T1000 (cell line): ENCODE results near the gene KRTAP5-1.

ENCODE experiments used
- DNase-seq: peaks from one replicate; lab custom pipeline; 2025; ENCODE audit warnings: mixed read lengths; lab: John Stamatoyannopoulos, UW

The KRTAP5-1 gene

GRCh38 chr11:1572197-1573076, 12.6 kb downstream of the KRTAP5-1 start, which contains the start of gene DUSP8:
Gene DUSP8 (minus strand): TSS chr11:1572271. CDS start chr11:1565826, 6,445 bp downstream.
- DNase-seq, result peak; percentile 78

GRCh38 chr11:1571760-1572196, 13.3 kb downstream of the KRTAP5-1 start:
- no peak for DNase-seq

- DNase-seq, result no peak
Observed at GRCh38 chr11:1570896-1571759, 14.0 kb downstream of the KRTAP5-1 start.

- DNase-seq, result no peak
Observed at GRCh38 chr11:1570531-1570895, 14.6 kb downstream of the KRTAP5-1 start.

GRCh38 chr11:1570001-1570453, 15.1 kb downstream of the KRTAP5-1 start:
- DNase-seq, result no peak

GRCh38 chr11:1569251-1569780, 15.8 kb downstream of the KRTAP5-1 start:
- DNase-seq, result no peak

- DNase-seq, result no peak
Observed at GRCh38 chr11:1568441-1568911, 16.6 kb downstream of the KRTAP5-1 start.

GRCh38 chr11:1567721-1568100, 17.4 kb downstream of the KRTAP5-1 start:
- DNase-seq, result no peak

GRCh38 chr11:1567052-1567720, 17.9 kb downstream of the KRTAP5-1 start:
- DNase-seq, result no peak

- DNase-seq, result no peak
Observed at GRCh38 chr11:1566381-1567051, 18.6 kb downstream of the KRTAP5-1 start.

GRCh38 chr11:1565904-1566247, 19.2 kb downstream of the KRTAP5-1 start:
- no peak for DNase-seq

GRCh38 chr11:1565173-1565903, 19.7 kb downstream of the KRTAP5-1 start:
- DNase-seq, result no peak

GRCh38 chr11:1564535-1565172, 20.4 kb downstream of the KRTAP5-1 start:
- peak; percentile 79 for DNase-seq

- no peak for DNase-seq
Observed at GRCh38 chr11:1563697-1564534, 21.2 kb downstream of the KRTAP5-1 start.

GRCh38 chr11:1563149-1563638, 21.9 kb downstream of the KRTAP5-1 start:
- DNase-seq, result no peak

- DNase-seq, result no peak
Observed at GRCh38 chr11:1562469-1563148, 22.5 kb downstream of the KRTAP5-1 start.

GRCh38 chr11:1561955-1562354, 23.1 kb downstream of the KRTAP5-1 start:
- no peak for DNase-seq

- no peak for DNase-seq
Observed at GRCh38 chr11:1561266-1561665, 23.8 kb downstream of the KRTAP5-1 start.
